ENCODE data around the gene MTA3.

MTA3 gene

GRCh38 chr2:42742740-42743658, 174.6 kb downstream of the MTA3 start:
- no peak for DNase-seq

GRCh38 chr2:42743659-42743990, 175.2 kb downstream of the MTA3 start:
- no peak for DNase-seq

DNA sequence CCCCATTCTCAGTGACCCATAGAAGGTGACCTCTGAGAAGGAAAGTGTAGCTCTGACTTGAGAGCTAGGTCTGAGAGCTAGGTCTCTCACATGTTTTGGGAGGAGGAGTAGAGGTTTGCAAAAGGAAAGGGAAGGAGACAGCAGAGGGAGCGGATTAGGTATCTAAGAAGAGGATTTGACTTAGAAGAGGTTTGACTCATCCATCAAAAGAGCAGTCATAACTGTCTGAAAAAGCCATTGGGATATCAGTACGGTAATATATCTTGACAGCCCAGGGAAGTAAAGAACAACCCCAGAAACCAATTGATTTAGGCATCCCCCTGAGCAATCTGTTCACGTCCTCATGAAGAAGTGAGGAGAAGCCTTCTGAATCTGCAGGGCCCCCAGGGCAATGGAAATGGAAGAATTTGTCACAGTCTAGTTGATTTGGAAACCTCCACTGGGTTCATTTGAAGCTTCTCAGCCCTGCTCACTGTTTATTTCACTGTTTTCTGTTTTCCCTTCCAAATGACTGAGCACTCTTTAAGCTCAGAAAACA, 176.2 kb downstream of the MTA3 start:
- no peak for DNase-seq

GRCh38 chr2:42747422-42747821, 179.0 kb downstream of the MTA3 start:
- no peak for DNase-seq

- DNase-seq, result no peak
Observed at GRCh38 chr2:42748840-42749239, 180.4 kb downstream of the MTA3 start.

- DNase-seq, result no peak
Observed at GRCh38 chr2:42752314-42752713, 183.9 kb downstream of the MTA3 start.

GRCh38 chr2:42752816-42753813, 184.7 kb downstream of the MTA3 start:
- DNase-seq, result no peak

DNA sequence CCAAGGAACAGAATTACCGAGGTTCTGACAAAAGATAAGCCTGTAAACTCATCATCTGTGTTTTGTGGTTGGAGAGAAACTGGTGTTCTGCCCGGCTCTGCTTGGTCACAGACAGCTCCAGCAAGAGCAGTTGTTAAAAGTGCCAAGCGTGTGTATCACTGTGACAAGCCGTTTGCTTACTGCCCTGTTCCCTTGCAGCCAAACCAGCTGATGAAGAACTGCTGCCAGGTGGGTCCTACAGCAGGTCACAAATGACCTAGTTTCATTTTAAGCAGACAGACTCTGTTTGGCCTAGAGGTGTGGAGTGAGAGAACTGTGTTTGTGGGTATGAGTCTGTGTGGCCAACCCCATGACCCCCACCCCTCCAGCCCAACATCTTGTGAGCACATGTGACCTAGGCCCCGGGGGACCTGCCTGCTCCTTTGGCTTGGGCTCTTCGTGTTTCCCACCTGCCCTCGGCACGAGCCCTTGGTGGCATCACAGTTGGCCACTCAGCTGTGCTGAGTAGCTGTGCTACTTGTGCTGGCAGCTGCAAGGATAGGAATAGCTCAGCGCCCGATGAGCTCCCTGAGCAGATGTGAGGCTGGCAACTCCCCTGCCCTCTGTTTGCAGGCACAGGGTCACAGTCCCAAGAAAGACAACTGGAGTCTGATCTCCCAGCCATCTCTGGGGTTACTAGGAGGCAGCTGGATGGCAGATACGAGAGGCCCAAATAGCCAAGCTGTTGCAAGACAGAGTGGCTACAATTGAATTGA, 185.8 kb downstream of the MTA3 start:
- no peak for DNase-seq

GRCh38 chr2:42754776-42755140, 186.3 kb downstream of the MTA3 start:
- DNase-seq, result no peak

GRCh38 chr2:42755191-42755880, 186.9 kb downstream of the MTA3 start:
- DNase-seq, result no peak

DNA sequence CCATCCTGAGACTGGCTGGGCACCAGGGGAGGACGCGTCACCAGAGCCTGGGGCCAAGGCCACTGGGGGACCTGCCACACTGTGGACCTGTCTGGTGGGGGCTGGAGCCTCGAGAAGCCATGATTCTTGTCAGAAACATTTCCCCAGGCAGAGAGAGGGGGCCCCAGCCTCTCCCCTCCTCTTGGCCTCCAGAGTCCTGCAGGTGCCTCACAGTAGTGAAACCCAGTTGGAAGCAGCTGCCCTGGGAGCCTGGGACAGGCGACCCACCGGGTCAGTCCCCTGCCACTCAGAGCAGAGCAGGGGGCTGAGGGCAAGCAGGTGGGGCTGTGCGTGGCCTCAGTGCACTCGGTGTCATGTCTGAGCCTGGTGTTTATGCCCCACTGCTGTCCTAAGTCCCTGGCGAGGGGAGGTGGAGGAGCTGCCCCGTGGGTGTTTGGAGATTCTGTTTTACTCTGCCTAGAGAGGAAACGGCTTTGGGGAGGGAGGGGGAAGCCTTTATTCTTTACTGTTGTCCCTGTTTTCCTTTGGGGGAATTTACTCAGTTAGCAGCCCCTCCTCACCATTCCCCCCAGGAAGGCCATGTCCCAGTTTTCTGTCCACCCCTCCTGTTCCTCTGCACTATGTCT, 187.8 kb downstream of the MTA3 start:
- DNase-seq, result no peak

- DNase-seq, result no peak
Observed at GRCh38 chr2:42756966-42757513, 188.6 kb downstream of the MTA3 start.

DNA sequence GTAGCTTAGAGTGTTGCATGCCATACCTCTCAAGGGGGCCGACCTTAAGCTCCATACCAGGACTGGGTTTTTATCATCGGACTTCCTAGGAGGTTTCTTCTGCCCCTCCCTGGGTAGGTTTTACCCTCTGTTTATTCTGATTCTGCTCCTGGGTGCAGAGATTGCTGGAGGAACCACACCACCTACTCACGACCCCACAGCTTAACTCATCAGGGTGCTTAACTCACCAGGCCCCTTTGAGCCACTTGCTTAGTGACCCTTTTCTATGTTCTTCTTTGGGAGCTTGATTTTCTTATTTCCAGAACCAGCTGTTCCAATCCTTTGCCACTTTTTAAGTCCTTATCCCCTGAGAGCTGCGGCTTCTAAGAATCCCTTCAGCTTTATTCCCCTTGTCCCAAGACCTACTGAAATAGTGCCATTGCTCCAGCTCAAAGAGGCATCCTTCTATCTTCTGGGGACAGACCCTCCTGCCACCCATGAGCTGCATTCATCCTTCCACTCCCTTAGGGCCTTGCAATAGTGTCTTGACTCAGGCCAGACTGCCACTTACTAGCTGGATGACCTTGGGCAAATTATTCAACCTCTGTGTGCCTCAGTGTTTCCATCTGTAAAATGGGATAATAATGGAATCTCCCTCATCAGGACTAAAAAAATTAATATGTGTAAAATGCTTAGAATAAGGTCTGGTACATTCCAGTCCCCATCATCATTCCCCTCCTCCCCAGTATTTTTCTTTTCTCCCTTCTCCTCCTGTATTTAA, 189.7 kb downstream of the MTA3 start:
- no peak for DNase-seq

DNA sequence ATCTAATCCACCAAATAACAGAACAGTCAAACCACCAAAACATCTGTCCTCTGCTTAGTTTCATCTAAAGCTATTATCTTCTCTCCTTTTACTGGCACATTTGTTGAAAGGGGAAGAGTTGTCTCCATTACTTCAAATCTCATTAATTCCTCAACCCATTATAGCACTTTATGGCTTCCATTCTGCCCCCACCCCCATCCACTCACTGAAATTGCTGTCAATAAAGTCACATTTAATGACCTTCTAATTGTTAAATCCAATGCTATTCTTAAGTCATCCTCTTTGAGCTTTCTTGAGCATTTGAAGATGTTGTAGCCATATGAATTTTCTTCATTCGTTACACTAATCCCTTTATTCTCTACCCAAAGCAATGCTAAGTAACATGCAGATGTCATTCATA, 190.3 kb downstream of the MTA3 start:
- DNase-seq, result no peak

DNA sequence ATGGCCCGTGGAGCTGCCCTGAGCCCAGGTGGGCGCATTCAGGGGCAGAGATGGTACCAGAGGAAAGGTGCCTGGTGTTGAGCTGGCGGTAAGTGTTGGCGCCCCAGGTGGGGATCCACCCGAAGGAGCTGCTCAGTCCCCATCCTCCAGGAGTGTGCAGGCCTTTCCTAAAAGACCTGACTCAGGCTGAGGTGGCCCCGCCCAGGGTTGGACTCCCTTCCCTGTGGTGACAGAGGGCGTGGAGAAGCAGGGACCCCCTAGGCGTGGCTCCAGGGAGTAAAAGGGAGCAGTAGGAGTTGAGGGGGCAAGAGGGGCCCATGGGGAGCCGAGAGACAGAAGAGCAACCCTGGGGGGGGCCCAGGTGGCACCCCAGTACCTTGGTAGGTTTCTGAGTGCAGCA, 193.1 kb downstream of the MTA3 start:
- DNase-seq, result no peak

DNA sequence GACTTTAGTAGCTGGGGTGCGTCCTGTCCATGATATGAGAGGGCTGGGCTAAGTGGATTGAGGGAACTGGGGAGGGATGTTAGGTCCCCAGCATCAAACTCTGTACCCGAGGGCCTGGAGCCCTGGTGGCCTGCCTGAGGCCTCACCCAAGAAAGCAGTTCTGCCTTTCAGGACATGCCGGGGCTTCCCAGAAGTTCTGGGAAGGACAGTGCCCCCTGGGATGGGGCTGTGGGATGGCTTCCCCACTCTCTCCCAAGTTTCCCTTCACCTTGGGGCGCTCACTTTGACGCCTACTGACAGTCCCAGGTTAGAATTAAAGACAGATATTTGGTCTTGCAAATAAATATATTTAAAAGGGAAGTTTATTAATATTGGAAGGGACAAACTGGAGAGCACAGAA, 193.7 kb downstream of the MTA3 start:
- no peak for DNase-seq

- no peak for DNase-seq
Observed at GRCh38 chr2:42762823-42763804, 194.7 kb downstream of the MTA3 start.

- no peak for DNase-seq
Observed at GRCh38 chr2:42764096-42764495, 195.7 kb downstream of the MTA3 start, which contains the start of gene OXER1. OXER1 (minus strand) TSS chr2:42764135; CDS start chr2:42764062, 73 bp downstream.

DNA sequence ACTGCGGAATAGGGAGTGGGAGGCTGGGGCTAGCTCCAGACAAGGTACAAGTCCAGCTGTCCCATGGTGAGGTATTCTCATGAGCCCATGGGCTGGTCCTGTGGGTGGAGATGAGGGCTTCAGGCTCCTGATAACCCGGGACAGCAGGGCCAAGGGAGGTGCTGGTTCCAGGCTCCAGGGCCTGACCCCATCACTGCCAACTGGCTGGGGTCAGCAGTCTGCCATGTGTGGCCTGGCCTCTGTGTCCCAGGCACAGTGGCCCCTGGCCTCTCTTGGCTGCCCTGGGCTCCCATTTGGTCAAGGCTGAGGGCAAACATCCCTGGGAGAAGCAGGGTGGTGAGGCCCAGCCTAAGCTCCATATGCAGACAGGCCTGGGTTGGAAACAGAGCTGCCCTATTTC, 196.5 kb downstream of the MTA3 start:
- DNase-seq, result no peak
